Motor neuron (in vitro differentiated cells): ENCODE results near the gene CHIA. TPM values are rescaled to one million over a fixed set of nuclear protein-coding genes. Genes with fewer than 3 reads are reported as not detected.

ENCODE experiments used
- ATAC-seq, 8 experiments: fragments of 200-7000 bp; cut with Tn5 transposase; replicated peaks in 6 of 8; 2 replicates each; pipeline ENCODE4 v1.8.0; 2021; ENCODE audit warnings: mild to moderate bottlenecking in 8 of 8, moderate library complexity in 8 of 8
- H3K27ac ChIP-seq, 2 donors: fragments of 250-450 bp; sonication (Bioruptor Pico); 2 replicates each; pipeline ENCODE4 v1.9.0; 2021; ENCODE audit warnings: antibody characterized with exemption in 2 of 2, mild to moderate bottlenecking in 2 of 2, moderate library complexity in 1 of 2
- H3K4me1 ChIP-seq, 2 donors: fragments of 250-450 bp; sonication (Bioruptor Pico); replicated peaks in 1 of 2; 2 replicates each; pipeline ENCODE4 v1.6.1; 2021; ENCODE audit warnings: antibody characterized with exemption in 2 of 2, mild to moderate bottlenecking in 2 of 2, moderate library complexity in 1 of 2
- H3K4me3 ChIP-seq, 5 donors: fragments of 250-450 bp; sonication (Bioruptor Pico); 2 replicates each; pipeline ENCODE4 v1.9.0; 2021; ENCODE audit warnings: antibody characterized with exemption in 5 of 5, mild to moderate bottlenecking in 5 of 5, moderate library complexity in 4 of 5
- WGBS, 10 experiments: fragments of 450-650 bp; shearing (Covaris generic); methylation state at CpG; one replicate each; pipeline ENCODE4 v1.0.0; 2022; 5-methylcytosine and 5-hydroxymethylcytosine counted together
- in situ Hi-C, 9 experiments: fragments of 400-800 bp; cut with MboI; loops; one replicate each; pipeline ENCODE4 v1.15.0; 2021; ENCODE audit warnings: low sequenced_read_pairs in 9 of 9, low pct_unique_long_range_greater_than_20kb in 2 of 9; ENCODE audit not compliant: unreplicated experiment in 9 of 9
- total RNA-seq, 8 experiments: library from RNA; unstranded; fragments of 300-600 nt; gene quantifications; 2 replicates each; pipeline versions ENCODE4 v1.2.3 to v1.2.4, GENCODE V29; 2022

The CHIA gene
- total RNA-seq, 8 experiments from 2014 or later, result 0.09 to 0.47 (median 0.16) TPM; not detected in 4

DNA sequence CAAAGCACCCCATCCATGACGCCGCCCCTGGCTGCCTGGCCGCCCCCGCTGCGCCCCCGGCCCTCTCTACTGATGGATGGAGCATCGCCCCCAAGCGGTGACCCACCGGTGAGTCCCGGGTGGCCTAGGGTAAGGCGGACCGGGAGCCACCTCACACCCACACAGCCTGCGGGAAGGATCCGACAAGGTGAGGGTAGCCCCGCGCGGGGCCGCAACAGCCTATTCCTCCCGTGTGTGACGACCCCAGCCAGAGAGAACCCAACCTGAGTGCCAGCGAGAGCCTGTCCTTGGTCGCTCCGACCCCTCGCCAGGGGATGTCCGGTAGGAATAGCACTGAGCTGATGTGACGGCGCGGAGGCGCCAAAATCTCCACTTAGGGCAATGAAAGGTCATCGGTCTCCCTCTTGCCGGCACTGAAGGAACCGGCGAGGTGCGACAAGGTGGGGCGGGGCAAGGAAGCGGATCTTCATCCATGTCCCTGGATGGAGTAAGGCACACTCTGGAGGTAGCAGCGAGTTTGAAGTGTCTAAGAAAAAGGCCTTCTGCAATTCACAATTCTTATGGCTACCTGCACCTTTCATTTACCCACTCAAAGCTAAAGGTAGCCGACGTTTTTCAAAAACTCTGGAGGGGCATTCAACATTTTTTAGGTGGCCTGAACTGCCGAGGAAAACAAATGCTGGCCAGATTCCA is 19.7 kb upstream of the CHIA start:
- no peak for ATAC-seq
- no peak overlapping the region for H3K4me3 ChIP-seq
- WGBS, 10 experiments, result 31 to 58% (median 43%) methylated on average over 1 to 26 of the region's 40 CpGs; no CpG with 5 or more reads in 5 of the 10 experiments
- in situ Hi-C loops, result no loop called here
- H3K4me1 ChIP-seq, result peaks cover 9 to 15% of the 10 kb centered on the region in 2 donors
- no peak overlapping the region for H3K27ac ChIP-seq

DNA sequence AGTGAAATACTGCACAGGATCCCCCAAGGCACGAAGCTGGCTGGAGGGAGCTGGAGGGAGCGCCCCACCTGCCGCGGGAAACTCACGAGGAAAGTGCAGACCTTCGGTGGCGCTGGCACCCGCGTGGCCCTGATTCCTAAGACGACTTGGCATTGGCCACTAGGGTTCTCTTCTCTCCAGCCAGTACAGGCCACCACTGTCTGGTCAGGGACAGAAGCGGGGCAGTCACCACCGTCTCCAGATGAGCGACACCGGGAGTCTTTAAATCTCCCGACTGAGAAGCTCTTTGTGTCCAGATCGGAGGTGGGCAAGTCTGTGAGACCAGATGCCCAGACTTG is 19.2 kb upstream of the CHIA start:
- Histone ChIP-seq H3K4me3 (no peak overlapping the region), H3K4me1 (peaks cover 9 to 15% of the 10 kb centered on the region in 2 donors), H3K27ac (no peak overlapping the region)
- WGBS, 10 experiments, result 4 to 65% (median 19%) methylated on average over 4 to 16 of the region's 16 CpGs; no CpG with 5 or more reads in 3 of the 10 experiments
- in situ Hi-C loops, result no loop called here
- ATAC-seq, result peak in 1 of 8 experiments; percentile 30

GRCh38 chr1:111272081-111272480 is 18.6 kb upstream of the CHIA start:
- Histone ChIP-seq H3K4me1 (peaks cover 9 to 15% of the 10 kb centered on the region in 2 donors), H3K4me3 (no peak overlapping the region), H3K27ac (no peak overlapping the region)
- in situ Hi-C loops, result no loop called here
- WGBS, 10 experiments, result 0 to 69% (median 19%) methylated on average over 2 to 3 of the region's 3 CpGs
- peak in 4 of 8 experiments; percentile 35 to 66 (median 47) for ATAC-seq

GRCh38 chr1:111274653-111275052 is 16.0 kb upstream of the CHIA start:
- in situ Hi-C loops, result no loop called here
- WGBS, 10 experiments, result 19 to 96% (median 78%) methylated on average over 2 to 4 of the region's 4 CpGs; no CpG with 5 or more reads in 1 of the 10 experiments
- Histone ChIP-seq H3K4me3 (no peak overlapping the region), H3K27ac (no peak overlapping the region), H3K4me1 (peaks cover 9 to 15% of the 10 kb centered on the region in 2 donors)
- peak in 2 of 8 experiments; percentile 45 to 49 for ATAC-seq

- WGBS, 10 experiments, result 0 to 86% (median 0%) methylated on average over 1 of the region's 1 CpG; no CpG with 5 or more reads in 4 of the 10 experiments
- peak in 3 of 8 experiments; percentile 24 to 94 (median 90) for ATAC-seq
- in situ Hi-C loops, result no loop called here
- H3K4me3 ChIP-seq, result no peak overlapping the region
- peaks cover 9 to 15% of the 10 kb centered on the region in 2 donors for H3K4me1 ChIP-seq
- no peak overlapping the region for H3K27ac ChIP-seq
Measured at GRCh38 chr1:111275079-111275478, 15.6 kb upstream of the CHIA start.

- no peak for ATAC-seq
- in situ Hi-C loops, result no loop called here
- H3K4me3 ChIP-seq, result no peak overlapping the region
- peaks cover 9 to 15% of the 10 kb centered on the region in 2 donors for H3K4me1 ChIP-seq
- no peak overlapping the region for H3K27ac ChIP-seq
Measured at GRCh38 chr1:111275780-111276433, 14.7 kb upstream of the CHIA start.

- WGBS, 10 experiments, result 0 to 100% (median 58%) methylated on average over 1 to 4 of the region's 4 CpGs
- H3K4me3 ChIP-seq, result no peak overlapping the region
- ATAC-seq, result no peak
- H3K27ac ChIP-seq, result no peak overlapping the region
- H3K4me1 ChIP-seq, result no peaks in the 10 kb centered on the region
- in situ Hi-C loops, result no loop called here
Measured at GRCh38 chr1:111279144-111279543, 11.5 kb upstream of the CHIA start.

GRCh38 chr1:111280267-111280666 is 10.4 kb upstream of the CHIA start:
- ATAC-seq, result no peak
- H3K27ac ChIP-seq, result no peak overlapping the region
- in situ Hi-C loops, result no loop called here
- H3K4me3 ChIP-seq, result no peak overlapping the region
- no peaks in the 10 kb centered on the region for H3K4me1 ChIP-seq

GRCh38 chr1:111281411-111281810 is 9.2 kb upstream of the CHIA start:
- Histone ChIP-seq H3K4me3 (no peak overlapping the region), H3K27ac (no peak overlapping the region), H3K4me1 (no peaks in the 10 kb centered on the region)
- 13 to 100% (median 72%) methylated on average over 1 to 5 of the region's 5 CpGs; no CpG with 5 or more reads in 2 of the 10 experiments for WGBS, 10 experiments
- ATAC-seq, result no peak
- in situ Hi-C loops, result no loop called here

DNA sequence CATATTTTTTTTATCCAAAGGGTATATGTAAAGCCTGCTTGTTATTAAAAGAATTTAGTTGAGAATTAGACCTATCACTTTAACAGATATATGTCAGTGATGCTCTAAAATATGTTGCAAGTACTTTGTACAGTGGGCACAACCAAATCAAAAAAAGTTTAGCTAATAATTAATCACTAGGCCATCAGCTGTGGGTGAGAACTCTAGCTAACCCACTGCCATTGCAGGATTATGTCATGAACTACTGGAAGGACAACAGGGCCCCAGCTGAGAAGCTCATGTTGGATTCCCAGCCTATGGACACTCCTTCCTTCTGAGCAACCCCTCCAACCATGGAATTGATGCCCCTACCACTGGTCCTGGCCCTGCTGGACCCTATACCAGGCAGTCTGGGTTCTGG is 6.8 kb upstream of the CHIA start:
- Histone ChIP-seq H3K4me3 (no peak overlapping the region), H3K27ac (no peak overlapping the region), H3K4me1 (no peaks in the 10 kb centered on the region)
- no peak for ATAC-seq
- in situ Hi-C loops, result no loop called here

DNA sequence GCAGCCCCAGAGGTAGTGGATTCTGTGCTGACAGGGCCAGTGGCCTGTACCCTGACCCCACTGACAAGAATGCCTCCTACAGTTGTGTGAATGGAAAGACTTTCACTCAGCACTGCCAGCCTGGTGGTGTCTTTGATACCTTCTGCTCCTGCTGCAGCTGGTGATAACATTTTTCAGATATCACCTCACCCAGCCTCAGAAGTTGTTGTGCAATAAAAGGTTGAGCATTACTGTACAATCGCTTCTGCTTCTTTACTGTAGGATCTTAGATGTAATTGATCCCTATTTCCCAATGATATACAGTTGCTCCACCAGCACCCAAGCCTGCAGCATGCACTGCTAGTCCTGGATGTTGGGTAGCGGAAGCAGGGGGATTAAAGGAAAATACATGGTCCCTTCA is 4.8 kb upstream of the CHIA start:
- Histone ChIP-seq H3K4me1 (no peaks in the 10 kb centered on the region), H3K4me3 (no peak overlapping the region), H3K27ac (no peak overlapping the region)
- ATAC-seq, result no peak
- 20 to 100% (median 70%) methylated on average over 1 to 2 of the region's 2 CpGs; no CpG with 5 or more reads in 1 of the 10 experiments for WGBS, 10 experiments
- in situ Hi-C loops, result no loop called here

DNA sequence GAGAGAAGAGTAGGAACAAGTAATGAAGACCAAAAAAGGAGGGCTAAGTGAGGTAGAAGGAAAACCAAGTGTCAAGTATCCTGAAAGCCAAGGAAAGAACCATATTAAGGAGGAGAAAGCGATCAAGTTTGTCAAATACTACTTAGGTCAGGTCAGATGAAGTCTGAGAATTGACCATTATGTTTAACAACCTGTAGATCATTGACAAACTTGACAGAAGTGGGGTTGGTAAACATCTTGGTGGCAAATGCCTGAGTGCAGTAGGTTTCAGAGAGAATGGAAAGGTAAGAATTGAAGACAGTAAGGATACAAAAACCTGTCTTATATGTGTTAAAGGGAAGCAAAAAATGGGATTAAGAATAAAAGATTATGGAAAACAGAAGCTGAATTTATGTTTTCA is 3.7 kb upstream of the CHIA start:
- ATAC-seq, result no peak
- H3K27ac ChIP-seq, result no peak overlapping the region
- in situ Hi-C loops, result no loop called here
- no peaks in the 10 kb centered on the region for H3K4me1 ChIP-seq
- WGBS, 10 experiments, result 0 to 35% (median 0%) methylated on average over 1 of the region's 1 CpG; no CpG with 5 or more reads in 3 of the 10 experiments
- no peak overlapping the region for H3K4me3 ChIP-seq

GRCh38 chr1:111289371-111289770 is 1.3 kb upstream of the CHIA start:
- no peak overlapping the region for H3K27ac ChIP-seq
- H3K4me1 ChIP-seq, result no peaks in the 10 kb centered on the region
- no peak for ATAC-seq
- no peak overlapping the region for H3K4me3 ChIP-seq
- in situ Hi-C loops, result no loop called here
- WGBS, 10 experiments, result 0 to 53% (median 16%) methylated on average over 1 to 5 of the region's 5 CpGs; no CpG with 5 or more reads in 2 of the 10 experiments

- in situ Hi-C loops, result no loop called here
- Histone ChIP-seq H3K4me1 (no peaks in the 10 kb centered on the region), H3K27ac (no peak overlapping the region), H3K4me3 (no peak overlapping the region)
- no peak for ATAC-seq
- whole genome bisulfite sequencing, 10 experiments, result 17 to 100% (median 50%) methylated on average over 1 to 3 of the region's 3 CpGs; no CpG with 5 or more reads in 2 of the 10 experiments
Measured at GRCh38 chr1:111290104-111290503, 547 bp upstream of the CHIA start.
